PC-9 (cell line): ENCODE results near the gene ZFP30. TPM values are rescaled to one million over a fixed set of nuclear protein-coding genes. Genes with fewer than 3 reads are reported as not detected.

Source experiments
- BruUV-seq: library from RNA; stranded (reverse); fragments of 400-500 nt; replicated peaks from 2 replicates; lab custom pipeline; 2021; lab: Mats Ljungman, UMichigan
- CTCF ChIA-PET: fragments of 300-600 bp; sonication (Branson Sonifier 250); formaldehyde crosslinking; loops from one replicate; lab custom pipeline; 2022; ENCODE audit warnings: antibody characterized with exemption; lab: Charles Lee
- POLR2A ChIA-PET: fragments of 300-600 bp; sonication (Branson Sonifier 250); formaldehyde crosslinking; loops from one replicate; lab custom pipeline; 2022; ENCODE audit warnings: antibody characterized with exemption; ENCODE audit not compliant: unreplicated experiment; lab: Charles Lee
- DNase-seq, 2 experiments: peaks; one replicate each; pipeline versions ENCODE4 v3.0.0 to v3.0.0-alpha.2; 2015 to 2022; ENCODE audit warnings: mixed read lengths in 1 of 2
- H2AFZ ChIP-seq: fragments of 200-600 bp; sonication (generic); 2 replicates; pipeline ENCODE4 v1.8.1; 2017; ENCODE audit warnings: antibody characterized with exemption
- H3F3A ChIP-seq: fragments of 200-600 bp; sonication (generic); 2 replicates; pipeline ENCODE4 v1.8.1; 2017; ENCODE audit warnings: antibody characterized with exemption, mild to moderate bottlenecking, low read depth; ENCODE audit not compliant: insufficient read depth
- H3K27ac ChIP-seq: fragments of 200-600 bp; sonication (generic); 2 replicates; pipeline ENCODE4 v1.6.1; 2016; ENCODE audit warnings: mixed run types
- H3K27me3 ChIP-seq: fragments of 200-600 bp; sonication (generic); 2 replicates; pipeline ENCODE4 v1.6.1; 2016; ENCODE audit warnings: low read depth, mixed run types; ENCODE audit not compliant: insufficient read depth
- H3K36me3 ChIP-seq: fragments of 200-600 bp; sonication (generic); 2 replicates; pipeline ENCODE4 v1.6.1; 2016; ENCODE audit warnings: low read depth, mixed run types
- H3K4me1 ChIP-seq: fragments of 200-600 bp; sonication (generic); replicated peaks from 2 replicates; pipeline ENCODE4 v1.6.1; 2016; ENCODE audit warnings: mixed run types; ENCODE audit not compliant: insufficient read depth
- H3K4me2 ChIP-seq: fragments of 200-600 bp; sonication (generic); 2 replicates; pipeline ENCODE4 v1.6.1; 2017; ENCODE audit warnings: mixed run types
- H3K4me3 ChIP-seq: fragments of 200-600 bp; sonication (generic); 2 replicates; pipeline ENCODE4 v1.6.1; 2016; ENCODE audit warnings: mixed run types
- H3K79me2 ChIP-seq: fragments of 200-600 bp; sonication (generic); 2 replicates; pipeline ENCODE4 v1.6.1; 2017; ENCODE audit warnings: low read depth, mixed run types
- H3K9me2 ChIP-seq: fragments of 200-600 bp; sonication (generic); 2 replicates; pipeline ENCODE4 v1.8.1; 2017; ENCODE audit warnings: mild to moderate bottlenecking; ENCODE audit not compliant: insufficient read depth
- H3K9me3 ChIP-seq: fragments of 200-600 bp; sonication (generic); 2 replicates; pipeline ENCODE4 v1.8.1; 2016; ENCODE audit warnings: low read depth; ENCODE audit not compliant: insufficient read depth
- H4K20me1 ChIP-seq: fragments of 200-600 bp; sonication (generic); 2 replicates; pipeline ENCODE4 v1.8.1; 2017; ENCODE audit not compliant: insufficient read depth
- EZH2 ChIP-seq: fragments of 200-600 bp; sonication (generic); IDR thresholded peaks from 2 replicates; pipeline ENCODE4 v1.8.0; 2017; ENCODE audit warnings: antibody characterized with exemption, low read depth
- intact Hi-C: fragments of 100-400 bp; cut with micrococcal nuclease; formaldehyde crosslinking; loops from one replicate; pipeline ENCODE4 v1.10.0; 2022; ENCODE audit not compliant: unreplicated experiment
- total RNA-seq: library from RNA; stranded (reverse); gene quantifications from 2 replicates; pipeline ENCODE4 v1.2.3, GENCODE V29; 2021
- TF ChIP-seq, protein P1 (sequence below): fragments of 200-600 bp; sonication (generic); conservative IDR thresholded peaks from 2 replicates; pipeline ENCODE4 v1.6.1; 2017; ENCODE audit warnings: mixed run types, antibody characterized with exemption, mild to moderate bottlenecking, moderate library complexity

The ZFP30 gene
- total RNA-seq, 1 experiment from 2014 or later = 7.5 TPM

- no peak for TF ChIP-seq EZH2
- TF ChIP-seq, protein P1, sequence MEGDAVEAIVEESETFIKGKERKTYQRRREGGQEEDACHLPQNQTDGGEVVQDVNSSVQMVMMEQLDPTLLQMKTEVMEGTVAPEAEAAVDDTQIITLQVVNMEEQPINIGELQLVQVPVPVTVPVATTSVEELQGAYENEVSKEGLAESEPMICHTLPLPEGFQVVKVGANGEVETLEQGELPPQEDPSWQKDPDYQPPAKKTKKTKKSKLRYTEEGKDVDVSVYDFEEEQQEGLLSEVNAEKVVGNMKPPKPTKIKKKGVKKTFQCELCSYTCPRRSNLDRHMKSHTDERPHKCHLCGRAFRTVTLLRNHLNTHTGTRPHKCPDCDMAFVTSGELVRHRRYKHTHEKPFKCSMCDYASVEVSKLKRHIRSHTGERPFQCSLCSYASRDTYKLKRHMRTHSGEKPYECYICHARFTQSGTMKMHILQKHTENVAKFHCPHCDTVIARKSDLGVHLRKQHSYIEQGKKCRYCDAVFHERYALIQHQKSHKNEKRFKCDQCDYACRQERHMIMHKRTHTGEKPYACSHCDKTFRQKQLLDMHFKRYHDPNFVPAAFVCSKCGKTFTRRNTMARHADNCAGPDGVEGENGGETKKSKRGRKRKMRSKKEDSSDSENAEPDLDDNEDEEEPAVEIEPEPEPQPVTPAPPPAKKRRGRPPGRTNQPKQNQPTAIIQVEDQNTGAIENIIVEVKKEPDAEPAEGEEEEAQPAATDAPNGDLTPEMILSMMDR = no peak
- CTCF ChIA-PET = interaction anchor here (0.6 kb wide), 2 partner anchors 281 to 300 kb away, joined by 3 read pairs; no protein-coding TSS in a partner anchor
- Histone ChIP-seq H3K36me3 (no peaks in the 10 kb centered on the region), H3K4me1 (peaks cover 18% of the 10 kb centered on the region; the same call in 1 of the 2 replicates), H3K9me3 (peaks cover 14% of the 10 kb centered on the region), H3K4me3 (peak overlapping the region; percentile 75), H3K79me2 (no peaks in the 10 kb centered on the region), H3K27ac (peak overlapping the region; percentile 68), H3K27me3 (no peaks in the 10 kb centered on the region), H2AFZ (peak overlapping the region; percentile 96), H3K4me2 (peak overlapping the region; percentile 92), H4K20me1 (no peaks in the 10 kb centered on the region), H3K9me2 (no peaks in the 10 kb centered on the region), H3F3A (peaks cover 11% of the 10 kb centered on the region; the same call in 1 of the 2 replicates)
- TSS peak; percentile 69 for BruUV-seq
- no peak for DNase-seq
- POLR2A ChIA-PET = interaction anchor here (0.9 kb wide), 2 partner anchors 87 to 223 kb away, joined by 3 to 7 read pairs; partner anchors contain the start of genes ZNF527 and ZNF793
- intact Hi-C loops = loop anchor here (1.0 to 10.0 kb wide), 4 partner anchors 87 to 379 kb away; partner anchors contain the start of genes ZNF383, ZNF527, ZNF569 and ZNF585B
Observed at GRCh38 chr19:37593996-37594303, 61.3 kb downstream of the ZFP30 start.

DNA sequence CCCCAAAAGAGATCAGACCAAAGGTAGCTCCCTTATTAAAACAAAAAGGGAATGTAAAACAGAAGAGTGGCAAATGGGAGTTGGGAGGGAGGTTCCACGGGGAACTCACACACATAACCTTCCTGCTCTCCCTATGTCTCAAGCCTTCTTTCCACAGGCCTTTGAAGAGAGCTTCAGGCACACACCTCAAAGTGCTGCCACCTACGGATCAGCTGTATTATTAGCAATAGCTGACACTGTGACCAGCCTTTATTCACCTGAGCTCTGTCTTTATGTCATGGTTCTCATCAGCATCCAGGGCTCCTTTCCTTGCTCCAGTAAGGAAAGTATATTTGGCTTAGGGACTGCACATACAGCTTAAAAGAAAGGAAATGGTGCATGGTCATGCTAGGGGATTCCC, 71.9 kb downstream of the ZFP30 start:
- Histone ChIP-seq H3K27ac (no peak overlapping the region), H3K9me2 (no peaks in the 10 kb centered on the region), H3K9me3 (peaks cover 26% of the 10 kb centered on the region), H4K20me1 (no peaks in the 10 kb centered on the region), H3F3A (no peaks in the 10 kb centered on the region), H3K79me2 (no peaks in the 10 kb centered on the region), H3K4me3 (no peak overlapping the region), H2AFZ (no peak overlapping the region), H3K36me3 (no peaks in the 10 kb centered on the region; the same call in 1 of the 2 replicates), H3K4me1 (no peaks in the 10 kb centered on the region), H3K4me2 (no peak overlapping the region), H3K27me3 (no peaks in the 10 kb centered on the region)
- CTCF ChIA-PET = no interaction called here
- BruUV-seq = no TSS peak
- DNase-seq = no peak
- POLR2A ChIA-PET = no interaction called here
- intact Hi-C loops = no loop called here
- no peak for TF ChIP-seq EZH2
- TF ChIP-seq, protein P1 = no peak

- Histone ChIP-seq H3K4me2 (no peak overlapping the region), H3K4me3 (no peak overlapping the region), H3K36me3 (no peaks in the 10 kb centered on the region), H3K4me1 (no peaks in the 10 kb centered on the region), H3F3A (no peaks in the 10 kb centered on the region), H3K9me2 (no peaks in the 10 kb centered on the region), H4K20me1 (no peaks in the 10 kb centered on the region), H3K9me3 (peaks cover 44% of the 10 kb centered on the region), H3K27me3 (no peaks in the 10 kb centered on the region), H3K27ac (no peak overlapping the region), H3K79me2 (no peaks in the 10 kb centered on the region), H2AFZ (no peak overlapping the region)
- ChIA-PET POLR2A (no interaction called here), CTCF (no interaction called here)
- DNase-seq = no peak
- no peak for TF ChIP-seq EZH2
- TF ChIP-seq, protein P1 = no peak
- intact Hi-C loops = no loop called here
- no TSS peak for BruUV-seq
Observed at GRCh38 chr19:37572203-37572602, 83.1 kb downstream of the ZFP30 start.
